NCI-H2081 treated with DMSO at 0.1 percent for 48 hours (cell line): ENCODE results near the gene PLB1.

Source experiments
- DNase-seq: peaks from one replicate; lab custom pipeline; 2025; lab: John Stamatoyannopoulos, UW

The PLB1 gene

GRCh38 chr2:28613633-28614501 is 118.0 kb downstream of the PLB1 start:
- DNase-seq = no peak

GRCh38 chr2:28615706-28616105 is 119.8 kb downstream of the PLB1 start:
- DNase-seq = no peak

- DNase-seq = no peak
Measured at GRCh38 chr2:28616396-28616999, 120.6 kb downstream of the PLB1 start.

DNA sequence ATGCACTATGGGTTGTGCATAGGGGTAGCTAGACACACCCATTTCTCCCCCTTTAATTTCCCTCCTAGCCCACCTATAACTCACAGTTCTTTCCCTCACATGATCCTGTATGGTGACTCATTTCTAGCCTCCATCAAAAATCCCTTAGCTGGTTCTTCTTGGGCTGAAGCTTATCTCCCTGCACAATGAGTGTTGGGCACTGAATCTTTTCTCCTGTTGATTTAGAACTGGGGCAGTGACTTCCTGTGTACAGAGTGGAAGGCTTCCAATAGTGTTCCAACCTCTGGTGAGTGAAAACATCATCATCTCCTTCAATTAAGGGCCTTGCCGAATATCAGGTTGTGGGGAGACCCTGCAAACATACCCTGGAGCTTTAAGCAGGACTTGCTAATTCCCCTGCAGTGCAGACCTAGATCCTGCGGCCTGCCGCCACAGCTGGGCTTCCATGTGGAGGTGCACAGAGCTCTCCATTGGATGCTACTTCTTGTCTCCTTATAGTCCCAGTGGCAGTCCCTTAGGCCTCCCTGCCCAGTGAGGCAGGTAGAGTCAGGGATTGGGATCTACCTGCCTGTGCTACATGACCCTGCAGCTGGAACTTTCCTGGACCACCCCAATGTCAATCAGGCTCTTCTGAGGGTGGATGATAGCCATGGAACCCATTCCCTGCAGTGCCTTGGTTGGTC is 121.8 kb downstream of the PLB1 start:
- no peak for DNase-seq

GRCh38 chr2:28618221-28619141 is 122.6 kb downstream of the PLB1 start:
- no peak for DNase-seq

DNA sequence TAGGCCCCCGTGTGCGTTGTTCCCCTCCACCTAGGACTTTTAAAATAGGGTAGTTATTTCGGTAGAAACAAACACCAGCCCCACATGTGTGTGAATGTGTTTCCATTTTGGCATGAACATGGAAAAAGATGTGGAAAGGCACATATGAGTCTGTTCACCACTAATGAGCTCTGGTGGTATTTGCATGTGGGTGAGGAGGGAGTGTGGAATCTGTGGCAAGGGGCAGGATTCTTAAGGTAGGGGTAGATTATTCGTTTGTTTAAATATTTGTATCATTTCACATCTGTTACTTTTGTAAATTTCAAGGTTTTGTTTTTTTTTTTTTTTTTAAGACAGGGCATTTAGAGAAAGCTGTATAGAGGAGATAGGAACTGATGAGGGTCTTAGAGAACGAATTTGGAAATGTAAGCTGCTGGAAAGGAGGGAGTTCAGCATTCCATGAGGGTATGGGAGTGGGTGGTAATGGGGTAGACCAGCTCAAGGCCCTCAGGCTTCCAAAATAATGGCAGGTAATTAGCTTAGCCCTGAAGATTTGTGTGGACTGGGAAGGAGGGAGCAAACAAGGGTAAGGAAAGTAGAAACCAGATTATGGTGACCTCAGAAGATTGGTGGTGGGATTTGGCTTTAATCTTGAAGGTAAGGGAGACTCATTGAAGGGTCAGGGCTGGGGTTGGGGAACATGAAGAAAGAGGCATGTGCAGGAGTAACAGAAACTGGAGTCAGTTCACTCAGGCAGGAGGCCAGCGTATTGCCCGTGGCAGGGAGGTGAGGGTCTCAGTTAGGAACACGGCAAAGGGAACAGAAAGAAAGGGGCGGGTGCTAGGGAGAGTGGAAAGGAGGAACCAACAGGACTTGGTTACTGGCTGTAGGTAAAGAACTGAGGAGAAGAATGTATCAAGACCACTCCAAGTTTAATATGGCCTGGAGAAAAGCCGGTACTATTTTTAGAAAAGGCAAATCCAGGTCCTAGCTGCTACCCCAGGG is 123.6 kb downstream of the PLB1 start:
- DNase-seq = no peak

- DNase-seq = no peak
Measured at GRCh38 chr2:28620291-28620793, 124.5 kb downstream of the PLB1 start.

- DNase-seq = no peak
Measured at GRCh38 chr2:28620801-28621171, 124.9 kb downstream of the PLB1 start.

GRCh38 chr2:28621172-28622100 is 125.6 kb downstream of the PLB1 start:
- DNase-seq = peak; percentile 31

- DNase-seq = no peak
Measured at GRCh38 chr2:28622101-28622499, 126.2 kb downstream of the PLB1 start.

DNA sequence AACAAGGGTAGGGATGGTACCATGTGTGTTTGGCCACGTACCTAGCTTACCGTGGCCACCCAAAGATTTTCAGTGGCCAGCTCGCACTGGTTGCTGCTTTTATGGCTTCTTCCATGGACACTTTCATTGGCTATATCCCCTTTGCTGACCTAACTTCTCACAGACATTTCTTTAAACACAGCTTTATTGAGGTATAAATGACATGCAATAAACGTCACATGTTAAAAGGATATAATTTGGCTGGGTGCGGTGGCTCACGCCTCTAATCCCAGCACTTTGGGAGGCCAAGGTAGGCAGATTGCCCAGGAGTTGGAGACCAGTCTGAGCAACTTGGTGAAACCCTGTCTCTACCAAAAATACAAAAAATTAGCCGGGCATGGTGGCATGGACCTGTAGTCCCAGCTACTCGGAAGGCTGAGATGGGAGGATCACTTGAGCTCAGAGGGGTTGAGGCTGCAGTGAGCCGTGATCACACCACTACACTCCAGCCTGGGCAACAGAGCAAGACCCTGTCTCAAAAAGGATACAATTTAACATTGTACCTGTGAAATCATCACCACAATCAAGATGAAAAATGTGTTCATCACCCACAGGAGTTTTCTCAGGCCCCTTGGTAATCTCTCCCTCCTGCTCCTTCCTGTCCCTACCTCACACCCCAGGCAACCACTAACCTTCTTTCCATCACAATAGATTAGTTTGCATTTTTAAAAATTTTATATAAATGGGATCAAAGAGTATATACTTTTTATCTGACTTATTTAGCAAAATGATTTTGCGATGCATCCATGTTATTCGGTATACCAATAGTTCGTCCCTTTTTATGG is 127.9 kb downstream of the PLB1 start:
- DNase-seq = no peak

DNA sequence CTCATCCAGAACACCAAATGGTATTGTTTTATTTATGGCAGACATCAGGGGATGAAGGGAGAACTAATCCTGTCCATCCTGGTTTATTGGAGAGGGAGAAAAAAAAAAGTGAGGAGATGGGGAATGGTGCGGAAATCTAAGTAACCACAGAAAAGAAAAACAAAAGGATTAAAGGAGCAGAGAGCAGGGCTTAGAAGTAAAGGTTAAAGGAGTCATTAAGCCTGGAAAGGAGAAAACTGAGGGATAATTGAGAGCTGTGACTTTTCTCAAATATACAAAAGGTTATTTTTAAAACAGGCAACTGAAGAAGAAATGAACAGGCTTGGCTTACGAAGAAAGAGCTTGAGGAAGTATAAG is 128.6 kb downstream of the PLB1 start:
- DNase-seq = no peak

DNA sequence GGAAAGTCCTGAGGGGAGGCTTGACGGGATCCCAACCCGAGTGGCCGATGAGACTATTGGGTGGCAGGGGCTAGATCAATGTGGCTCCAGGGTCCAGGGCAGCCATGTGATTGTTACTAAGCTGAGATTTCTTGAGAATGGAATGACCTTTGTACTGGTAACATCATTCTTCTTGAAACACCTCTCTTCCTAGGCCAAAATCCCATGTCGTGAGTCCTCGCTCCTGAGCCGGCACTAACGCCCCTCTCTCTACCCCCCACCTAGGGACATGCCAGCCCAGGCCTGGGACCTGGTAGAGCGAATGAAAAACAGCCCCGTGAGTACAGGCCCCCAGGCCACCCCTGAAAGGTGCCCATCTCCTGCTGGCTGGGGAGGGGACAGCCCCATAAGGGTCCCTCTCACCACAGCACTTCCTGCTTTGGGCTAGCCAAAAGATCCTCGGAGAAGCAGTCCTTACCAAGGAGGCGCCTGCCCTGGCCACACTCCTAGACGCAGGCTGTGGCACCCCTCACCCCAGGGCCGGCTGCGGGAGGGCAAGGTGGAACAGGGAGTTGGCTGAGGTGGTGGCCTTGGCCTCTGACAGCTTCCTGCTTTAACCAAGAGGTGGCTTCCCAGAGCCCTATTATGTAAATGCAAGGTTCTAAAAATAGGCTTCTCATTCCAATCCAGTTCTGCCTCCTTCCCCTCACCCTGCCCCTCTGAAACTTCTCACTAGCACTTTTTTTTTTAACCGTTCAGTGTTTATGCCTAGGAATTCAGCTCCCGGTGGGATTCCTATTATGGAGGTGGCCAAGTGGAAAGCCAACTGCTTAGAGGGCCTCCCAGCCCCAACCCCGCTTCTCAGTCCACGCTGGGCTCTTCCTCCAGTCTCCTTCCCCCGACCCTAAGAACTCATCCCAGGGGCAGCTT is 129.2 kb downstream of the PLB1 start:
- DNase-seq = no peak

DNA sequence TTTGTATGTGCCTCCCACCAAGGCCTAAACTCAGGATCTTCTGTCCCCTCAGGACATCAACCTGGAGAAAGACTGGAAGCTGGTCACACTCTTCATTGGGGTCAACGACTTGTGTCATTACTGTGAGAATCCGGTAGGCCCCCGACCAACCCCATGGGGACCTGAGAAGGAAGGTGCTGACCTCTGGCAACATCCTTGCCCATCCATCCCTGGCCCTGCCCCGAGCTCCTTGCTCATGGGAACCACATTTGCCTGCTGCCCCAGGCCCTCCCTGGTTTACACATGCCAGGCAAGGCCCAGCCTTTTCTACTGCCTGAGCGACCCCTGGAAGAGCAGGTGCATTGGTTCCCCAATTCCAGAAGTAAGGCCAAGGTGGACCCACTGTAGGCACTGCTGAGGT is 130.5 kb downstream of the PLB1 start:
- DNase-seq = no peak

DNA sequence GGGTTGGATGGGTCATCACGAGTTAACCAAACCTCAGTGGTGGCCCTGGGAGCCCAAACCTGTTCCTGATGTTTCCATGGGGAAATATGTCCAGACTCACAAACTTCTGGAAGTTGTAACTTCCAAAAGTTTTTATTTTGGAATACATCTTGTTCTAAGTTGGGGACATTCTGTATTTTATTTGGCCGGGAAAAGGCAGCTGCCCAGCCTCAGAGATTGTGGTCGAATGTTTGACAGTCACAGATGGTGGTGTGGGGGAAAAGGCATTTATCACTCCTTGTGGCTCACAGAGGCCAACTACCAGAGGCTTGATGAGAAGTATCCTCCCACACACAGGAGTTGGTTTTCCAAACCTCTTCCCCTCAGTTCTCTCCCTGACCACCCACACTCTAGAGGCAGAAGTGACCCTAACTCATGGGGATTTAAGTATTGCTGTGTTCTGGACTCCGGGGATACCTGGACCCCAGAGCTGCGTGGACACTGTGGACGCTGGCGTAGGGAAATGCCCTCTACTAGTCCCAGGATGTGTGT is 131.1 kb downstream of the PLB1 start:
- DNase-seq = no peak

DNA sequence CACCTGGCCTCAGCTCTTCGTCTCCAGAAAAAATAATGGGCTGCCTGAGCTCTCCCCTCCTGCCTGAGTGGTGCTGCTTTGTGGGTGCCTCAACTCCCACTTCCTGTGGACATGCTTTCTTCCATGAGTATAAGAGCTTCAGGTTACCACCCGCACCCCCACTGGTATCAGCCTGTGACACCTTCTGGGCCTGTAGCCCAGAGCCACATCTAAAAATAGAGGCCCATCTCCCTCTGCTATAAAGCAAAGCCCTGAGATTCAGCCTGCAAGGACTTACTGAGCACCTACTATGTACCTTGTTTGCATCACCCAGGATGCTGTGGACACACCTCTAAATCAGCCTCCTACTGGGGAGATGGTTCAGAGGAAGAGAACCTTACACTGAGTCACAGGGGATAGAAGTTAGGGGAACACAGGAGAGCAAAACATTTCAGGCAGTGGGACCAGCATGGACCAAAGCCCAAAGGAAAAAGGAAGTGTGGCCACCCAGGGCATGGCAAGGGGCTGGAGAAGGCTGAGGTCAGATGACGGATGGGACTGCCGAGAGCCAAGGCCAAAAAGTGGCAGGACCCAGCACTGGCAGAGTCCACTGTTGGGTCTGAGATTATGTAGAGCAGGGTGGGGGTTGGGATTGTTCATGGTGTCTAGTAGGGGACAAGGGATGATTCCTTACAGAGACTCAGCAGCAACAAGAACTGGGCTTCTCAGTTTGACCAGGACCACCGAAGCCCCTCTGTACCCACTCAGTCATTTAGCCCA is 132.0 kb downstream of the PLB1 start:
- no peak for DNase-seq

DNA sequence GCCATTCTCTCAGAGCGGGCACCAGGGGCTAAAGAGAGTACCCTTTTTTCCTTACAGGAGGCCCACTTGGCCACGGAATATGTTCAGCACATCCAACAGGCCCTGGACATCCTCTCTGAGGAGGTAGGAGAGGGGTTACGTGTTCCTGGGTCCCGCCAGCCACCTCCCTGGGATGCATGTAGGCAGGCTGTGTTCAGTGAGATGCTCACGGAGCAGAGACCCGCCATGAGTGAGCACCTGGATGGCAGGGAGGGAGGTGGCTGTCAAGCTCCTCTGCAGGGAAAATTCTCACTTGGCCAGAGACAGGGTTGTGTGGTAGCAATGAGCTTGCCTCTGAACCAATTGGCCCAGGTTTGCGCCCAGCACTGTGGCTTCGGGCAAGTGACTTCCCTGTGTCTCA is 132.6 kb downstream of the PLB1 start:
- no peak for DNase-seq
